Keratinocyte (primary cell): ENCODE measurements around the gene CYP4F3. TPM values are rescaled to one million over a fixed set of nuclear protein-coding genes. Genes with fewer than 3 reads are reported as not detected.

Source experiments
- DNase-seq: peaks from one replicate; pipeline ENCODE4 v3.0.0-alpha.2; 2011; ENCODE audit warnings: low read depth, missing footprints, low spot score
- FAIRE-seq: peaks from 2 replicates; lab custom pipeline; 2011; peaks lifted over from hg19 to GRCh38; lab: Jason Lieb, UNC
- H2AFZ ChIP-seq: 2 replicates; pipeline ENCODE4 v1.6.0; 2012; ENCODE audit warnings: low read length, control low read depth, inconsistent platforms; ENCODE audit not compliant: control insufficient read depth
- H3K27ac ChIP-seq: 2 replicates; pipeline ENCODE4 v1.5.1; 2011; ENCODE audit warnings: low read length; ENCODE audit not compliant: control insufficient read depth, insufficient read depth
- H3K27me3 ChIP-seq: 3 replicates; pipeline ENCODE4 v1.6.0; 2011; ENCODE audit warnings: low read length; ENCODE audit not compliant: control insufficient read depth, insufficient read depth; ENCODE audit errors: extremely low read depth
- H3K36me3 ChIP-seq, 2 experiments: 2 replicates in 1 of 2; 3 replicates in 1 of 2; pipeline ENCODE4 v1.5.1; 2011; ENCODE audit warnings: low read length in 2 of 2, mild to moderate bottlenecking in 1 of 2; ENCODE audit not compliant: control insufficient read depth in 2 of 2, insufficient read depth in 2 of 2; ENCODE audit errors: extremely low read depth in 1 of 2
- H3K4me1 ChIP-seq: 3 replicates; pipeline ENCODE4 v1.5.1; 2011; ENCODE audit warnings: low read length; ENCODE audit not compliant: control insufficient read depth, insufficient read depth; ENCODE audit errors: extremely low read depth
- H3K4me2 ChIP-seq: 3 replicates; pipeline ENCODE4 v1.6.0; 2011; ENCODE audit warnings: low read depth, low read length; ENCODE audit not compliant: control insufficient read depth, insufficient read depth; ENCODE audit errors: extremely low read depth
- H3K4me3 ChIP-seq, 3 experiments: fragments of 200-600 bp in 1 of 3; sonication (generic) in 1 of 3; 2 replicates in 2 of 3; 3 replicates in 1 of 3; pipeline ENCODE4 v1.5.1; 2011 to 2016; ENCODE audit warnings: low read length in 3 of 3, mild to moderate bottlenecking in 3 of 3, control low read depth in 2 of 3, inconsistent platforms in 1 of 3, low read depth in 1 of 3, mixed read lengths in 1 of 3, mixed run types in 1 of 3, moderate library complexity in 1 of 3; ENCODE audit not compliant: control insufficient read depth in 2 of 3, insufficient read depth in 2 of 3; ENCODE audit errors: extremely low read depth in 1 of 3
- H3K79me2 ChIP-seq: 2 replicates; pipeline ENCODE4 v1.6.0; 2012; ENCODE audit warnings: low read length; ENCODE audit not compliant: control insufficient read depth, insufficient read depth
- H3K9ac ChIP-seq: 3 replicates; pipeline ENCODE4 v1.6.0; 2011; ENCODE audit warnings: low read length; ENCODE audit not compliant: control insufficient read depth, insufficient read depth; ENCODE audit errors: extremely low read depth
- H3K9me1 ChIP-seq: 3 replicates; pipeline ENCODE4 v1.6.0; 2011; ENCODE audit warnings: low read length; ENCODE audit not compliant: control insufficient read depth, insufficient read depth; ENCODE audit errors: extremely low read depth
- H3K9me3 ChIP-seq: 2 replicates; pipeline ENCODE4 v1.5.1; 2012; ENCODE audit warnings: low read depth, low read length; ENCODE audit not compliant: control insufficient read depth
- H4K20me1 ChIP-seq: 3 replicates; pipeline ENCODE4 v1.6.0; 2011; ENCODE audit warnings: low read length; ENCODE audit not compliant: control insufficient read depth, insufficient read depth; ENCODE audit errors: extremely low read depth
- CTCF ChIP-seq, 3 experiments: IDR thresholded peaks in 1 of 3; conservative IDR thresholded peaks in 1 of 3; optimal IDR thresholded peaks in 1 of 3; 2 replicates in 2 of 3; 3 replicates in 1 of 3; pipeline versions ENCODE3 to v1.5.1; 2011; ENCODE audit warnings: low read length in 3 of 3, mild to moderate bottlenecking in 3 of 3, moderate library complexity in 2 of 3, control low read depth in 1 of 3, inconsistent platforms in 1 of 3; ENCODE audit not compliant: insufficient read depth in 2 of 3; ENCODE audit errors: extremely low read depth in 1 of 3
- EZH2 ChIP-seq: IDR thresholded peaks from one replicate; pipeline ENCODE4 v1.6.1; 2012; ENCODE audit warnings: inconsistent platforms, mild to moderate bottlenecking, low read length, moderate library complexity
- dilution Hi-C: fragments of 300-500 bp; cut with MboI; formaldehyde crosslinking; loops from one replicate; pipeline ENCODE4 v1.7.0; 2020; ENCODE audit warnings: low sequenced_read_pairs; ENCODE audit not compliant: extremely low pct_ligation_motif_present
- polyA plus RNA-seq, 5 experiments: library from polyadenylated mRNA; depleted of rRNA in 3 of 5; stranded (reverse) in 3 of 5; stranded (forward) in 1 of 5; unstranded in 1 of 5; fragments of >200 nt; gene quantifications; 1 replicate in 1 of 5; 2 replicates in 3 of 5; 3 replicates in 1 of 5; pipeline versions ENCODE4 v1.2.1 to v1.2.3, GENCODE V29; 2011 to 2012; ENCODE audit warnings: missing spikeins in 2 of 5, low read depth in 1 of 5, low replicate concordance in 1 of 5

Gene CYP4F3
- polyA plus RNA-seq, 1 donor (not counting 4 experiments of a cell fraction or from before 2014, with no cell fraction given) = 0.76 TPM

- DNase-seq (no peak), FAIRE-seq (no peak)
- Histone ChIP-seq H4K20me1 (no peaks in the 10 kb centered on the region), H3K9me1 (no peaks in the 10 kb centered on the region), H3K4me2 (no peak overlapping the region), H3K27ac (no peak overlapping the region), H3K4me1 (no peaks in the 10 kb centered on the region), H3K27me3 (no peaks in the 10 kb centered on the region), H3K36me3 (no peaks in the 10 kb centered on the region), H2AFZ (no peak overlapping the region), H3K4me3 (no peak overlapping the region), H3K9me3 (no peaks in the 10 kb centered on the region), H3K9ac (no peak overlapping the region), H3K79me2 (no peaks in the 10 kb centered on the region)
- dilution Hi-C loops = no loop called here
- TF ChIP-seq CTCF (optimal IDR thresholded peaks at IDR 0.05 in 1 of 3, IDR thresholded peaks at IDR 0.05 in 1 of 3, conservative IDR thresholded peaks at IDR 0.05 in 1 of 3; ENCODE audit: extremely low read depth in 1 of 3, insufficient read depth in 2 of 3, low read length in 3 of 3) (no peak), EZH2 (no peak)
Observed at GRCh38 chr19:15635016-15635805, 5.5 kb upstream of the CYP4F3 start.

- Histone ChIP-seq H3K9me1 (no peaks in the 10 kb centered on the region), H3K9ac (no peak overlapping the region), H3K9me3 (no peaks in the 10 kb centered on the region), H3K4me1 (no peaks in the 10 kb centered on the region), H3K36me3 (no peaks in the 10 kb centered on the region), H3K27me3 (no peaks in the 10 kb centered on the region), H3K4me2 (no peak overlapping the region), H4K20me1 (no peaks in the 10 kb centered on the region), H3K4me3 (no peak overlapping the region), H3K27ac (no peak overlapping the region), H2AFZ (no peak overlapping the region), H3K79me2 (no peaks in the 10 kb centered on the region)
- TF ChIP-seq EZH2 = no peak
- TF ChIP-seq CTCF (optimal IDR thresholded peaks at IDR 0.05 in 1 of 3, IDR thresholded peaks at IDR 0.05 in 1 of 3, conservative IDR thresholded peaks at IDR 0.05 in 1 of 3; ENCODE audit: extremely low read depth in 1 of 3, insufficient read depth in 2 of 3, low read length in 3 of 3) = no peak
- dilution Hi-C loops = no loop called here
- FAIRE-seq (no peak), DNase-seq (no peak)
Observed at GRCh38 chr19:15636026-15636425, 4.7 kb upstream of the CYP4F3 start.
